GM20000 (cell line): Measurements from ENCODE around the gene POU5F1.

Source experiments
- DNase-seq: peaks from one replicate; pipeline ENCODE4 v3.0.0; 2012; ENCODE audit warnings: low spot score
- CTCF ChIP-seq: IDR thresholded peaks from 2 replicates; pipeline ENCODE4 v1.5.1; 2012; ENCODE audit warnings: mild to moderate bottlenecking, control low read depth; ENCODE audit errors: extremely low read depth, missing control alignments

POU5F1 gene

DNA sequence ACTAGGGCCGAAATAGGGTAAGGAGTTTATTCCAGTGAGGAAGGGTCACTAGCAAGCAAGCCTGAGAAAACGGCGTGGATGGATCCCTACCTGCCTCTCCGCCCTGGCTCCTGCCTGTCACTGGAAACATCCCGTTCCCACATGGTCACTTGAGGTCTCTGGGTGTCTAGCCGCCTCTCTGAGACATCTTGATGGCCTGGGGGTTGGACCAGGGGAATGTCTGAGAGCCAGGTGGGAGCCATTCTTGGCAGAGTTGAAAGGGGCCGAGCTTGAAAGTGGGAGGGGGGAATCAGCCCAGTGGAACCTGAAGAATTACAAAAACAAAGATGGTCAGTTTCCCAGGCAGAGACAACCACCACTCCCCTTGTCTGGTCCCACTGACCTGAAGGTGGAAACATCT is 13.8 kb downstream of the POU5F1 start:
- DNase-seq: no peak
- no peak for TF ChIP-seq CTCF

DNA sequence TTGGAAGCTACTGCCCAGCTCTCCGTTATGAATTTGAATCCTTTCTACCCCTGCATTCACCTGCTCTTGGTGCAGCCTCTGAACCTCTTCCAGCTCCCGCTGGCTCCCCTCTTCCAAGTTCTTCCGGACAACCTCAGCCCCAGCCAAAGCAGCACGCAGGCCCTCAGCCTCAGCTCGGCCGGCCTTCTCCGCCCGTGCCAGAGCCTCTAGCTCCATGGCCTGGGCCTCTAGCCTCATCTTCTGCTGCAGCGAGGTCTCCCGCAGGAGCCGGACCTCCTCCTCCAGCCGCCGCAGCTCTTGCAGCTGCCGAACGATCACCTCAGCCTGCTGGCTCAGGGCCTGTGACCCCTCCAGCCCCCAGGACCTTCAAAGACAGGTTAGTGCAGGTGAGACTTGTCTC is 16.0 kb downstream of the POU5F1 start:
- TF ChIP-seq CTCF: no peak
- no peak for DNase-seq

GRCh38 chr6:31152781-31153180 is 17.7 kb downstream of the POU5F1 start:
- no peak for DNase-seq
- TF ChIP-seq CTCF: no peak

DNA sequence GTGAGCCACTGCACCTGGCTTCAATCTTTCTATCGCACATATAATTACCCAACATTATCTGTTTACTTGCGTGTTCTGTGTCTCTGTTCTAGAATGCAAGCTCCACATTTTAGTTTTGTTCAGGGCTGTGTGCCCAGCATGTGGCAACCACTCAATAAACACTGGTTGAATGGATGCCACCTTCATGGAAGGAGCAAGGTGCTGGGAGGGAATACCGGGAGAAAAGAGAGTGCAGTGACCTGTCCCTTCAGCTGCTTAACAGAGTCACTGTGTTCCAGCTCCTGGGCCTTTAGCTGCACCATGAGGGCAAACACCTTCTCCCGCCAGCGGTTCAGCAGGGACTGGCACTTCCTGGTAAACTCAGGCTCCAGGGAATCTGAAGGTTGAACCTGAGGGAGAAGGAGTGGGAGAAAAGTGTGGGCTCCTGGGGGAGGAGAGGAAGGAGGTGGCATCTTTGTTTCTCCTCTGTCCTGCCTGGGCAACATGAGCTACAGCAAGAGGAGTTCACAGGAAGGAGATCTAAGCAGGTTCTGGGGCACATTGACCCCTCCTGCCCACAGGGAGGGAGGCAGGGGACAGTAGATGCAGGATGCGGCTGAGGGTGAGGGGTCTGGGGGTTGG is 20.5 kb downstream of the POU5F1 start:
- DNase-seq: no peak
- TF ChIP-seq CTCF: no peak

DNA sequence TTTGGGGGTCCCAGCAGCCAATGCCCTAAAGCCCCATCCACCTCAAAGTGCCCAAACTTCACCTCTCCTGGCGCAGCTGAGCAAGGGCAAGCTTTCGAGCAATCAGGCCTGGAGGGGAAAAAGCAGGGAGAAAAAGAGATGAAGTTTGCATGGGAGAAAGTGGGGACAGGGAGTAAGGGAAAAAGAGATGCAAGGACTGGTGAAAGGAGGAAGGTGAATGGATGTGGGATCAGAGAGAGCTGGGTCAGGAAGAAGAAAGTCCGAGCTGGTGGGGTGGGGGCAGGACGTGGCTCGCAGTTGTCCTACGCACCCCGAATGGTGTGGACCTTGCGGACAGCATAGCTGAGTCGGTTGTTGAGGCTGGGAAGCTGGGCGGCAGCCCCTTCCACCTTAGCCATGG is 25.1 kb downstream of the POU5F1 start:
- TF ChIP-seq CTCF: no peak
- no peak for DNase-seq

GRCh38 chr6:31144970-31145340 is 25.5 kb downstream of the POU5F1 start:
- no peak for TF ChIP-seq CTCF
- no peak for DNase-seq

DNA sequence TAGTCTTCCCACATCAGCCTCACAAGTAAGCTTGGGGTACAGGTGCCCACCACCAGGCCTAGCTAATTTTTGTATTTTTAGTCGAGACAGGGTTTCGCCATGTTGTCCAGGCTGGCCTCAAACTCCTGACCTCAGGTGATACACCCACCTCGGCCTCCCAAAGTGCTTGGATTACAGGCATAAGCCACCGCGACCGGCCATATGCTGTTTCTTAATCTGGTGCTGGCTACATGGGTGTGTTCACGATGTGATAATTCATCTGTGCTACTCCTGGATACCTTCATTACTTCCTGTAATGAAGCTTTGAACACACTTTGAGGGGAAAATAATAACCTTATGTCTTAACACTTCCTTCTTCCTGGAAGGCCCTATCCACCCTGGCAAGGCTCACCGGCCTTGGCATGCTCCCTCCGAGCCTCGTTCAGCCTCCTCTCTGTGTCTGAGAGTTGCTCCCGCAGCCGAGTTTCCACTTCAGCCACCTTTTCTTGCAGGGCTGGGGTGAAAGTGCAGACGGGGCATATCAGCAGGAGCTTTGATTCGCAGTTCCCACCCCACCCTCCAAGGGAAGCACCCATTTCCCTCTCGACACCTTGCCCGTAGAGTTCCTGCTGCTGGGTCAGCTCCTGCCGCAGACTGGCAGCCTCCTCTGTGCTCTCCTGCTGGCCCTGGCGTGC is 26.0 kb downstream of the POU5F1 start:
- no peak for DNase-seq
- TF ChIP-seq CTCF: no peak
